PC-3 (cell line): ENCODE measurements around the gene SUGCT.

Experiments
- CTCF ChIP-seq: fragments of 300-600 bp; sonication (generic); conservative IDR thresholded peaks from 2 replicates; pipeline ENCODE4 v1.5.1; 2017; ENCODE audit warnings: antibody characterized with exemption, low read depth, mild to moderate bottlenecking, low read length
- EZH2 ChIP-seq: fragments of 300-600 bp; sonication (generic); IDR thresholded peaks from one replicate; pipeline ENCODE4 v1.6.1; 2017; ENCODE audit warnings: antibody characterized with exemption, mild to moderate bottlenecking, low read length; ENCODE audit not compliant: unreplicated experiment
- EZH2phosphoT487 ChIP-seq: fragments of 300-600 bp; sonication (generic); IDR thresholded peaks from 2 replicates; pipeline ENCODE4 v1.6.1; 2018; ENCODE audit warnings: mild to moderate bottlenecking, antibody characterized with exemption, low read length, borderline replicate concordance

- TF ChIP-seq CTCF (no peak), EZH2 (no peak), EZH2phosphoT487 (no peak)
These were observed 320.7 kb downstream of the SUGCT start for GRCh38 chr7:40455485-40455884.
